Ureter (tissue), 1 donor: ENCODE results near the gene POLN. TPM values are rescaled to one million over a fixed set of nuclear protein-coding genes. Genes with fewer than 3 reads are reported as not detected.
A peak's percentile ranks its signal among the peaks of the same experiment; 100 is the strongest.

Source experiments
- DNase-seq: peaks from one replicate; pipeline ENCODE4 v3.0.0-alpha.2; 2020; ENCODE audit warnings: low spot score
- total RNA-seq: library from RNA; stranded (reverse); gene quantifications from one replicate; pipeline ENCODE4 v1.2.4, GENCODE V29; 2023
- donor health status: DM: yes; HTN: yes; CAD: no.

POLN gene
- total RNA-seq, 1 donor from 2014 or later, result 3.1 TPM

GRCh38 chr4:2083116-2083825, 158.7 kb downstream of the POLN start:
- no peak for DNase-seq

GRCh38 chr4:2082627-2083026, 159.3 kb downstream of the POLN start:
- DNase-seq, result peak; percentile 14

GRCh38 chr4:2082118-2082517, 159.8 kb downstream of the POLN start:
- DNase-seq, result no peak

- no peak for DNase-seq
These were observed 160.4 kb downstream of the POLN start for GRCh38 chr4:2081540-2081939.

- DNase-seq, result no peak
These were observed 161.3 kb downstream of the POLN start for GRCh38 chr4:2080429-2081300.

GRCh38 chr4:2079926-2080325, 162.0 kb downstream of the POLN start:
- DNase-seq, result no peak

- no peak for DNase-seq
These were observed 162.9 kb downstream of the POLN start for GRCh38 chr4:2079006-2079405.

GRCh38 chr4:2078584-2078983, 163.3 kb downstream of the POLN start:
- no peak for DNase-seq

GRCh38 chr4:2077537-2078460, 164.1 kb downstream of the POLN start:
- DNase-seq, result no peak

GRCh38 chr4:2076908-2077536, 164.9 kb downstream of the POLN start:
- DNase-seq, result no peak

- no peak for DNase-seq
These were observed 165.7 kb downstream of the POLN start for GRCh38 chr4:2075987-2076907.

- no peak for DNase-seq
These were observed 166.5 kb downstream of the POLN start for GRCh38 chr4:2075171-2075986.

- DNase-seq, result no peak
These were observed 167.3 kb downstream of the POLN start for GRCh38 chr4:2074588-2074987.

- no peak for DNase-seq
These were observed 168.0 kb downstream of the POLN start for GRCh38 chr4:2073808-2074481.

GRCh38 chr4:2072971-2073807, 168.7 kb downstream of the POLN start:
- DNase-seq, result no peak

- DNase-seq, result no peak
These were observed 169.7 kb downstream of the POLN start for GRCh38 chr4:2071912-2072867.
